ENCODE measurements around the gene NMT1.

The NMT1 gene

GRCh38 chr17:45149669-45150664, 88.8 kb downstream of the NMT1 start (continued):
- TF ChIP-seq, protein P1, sequence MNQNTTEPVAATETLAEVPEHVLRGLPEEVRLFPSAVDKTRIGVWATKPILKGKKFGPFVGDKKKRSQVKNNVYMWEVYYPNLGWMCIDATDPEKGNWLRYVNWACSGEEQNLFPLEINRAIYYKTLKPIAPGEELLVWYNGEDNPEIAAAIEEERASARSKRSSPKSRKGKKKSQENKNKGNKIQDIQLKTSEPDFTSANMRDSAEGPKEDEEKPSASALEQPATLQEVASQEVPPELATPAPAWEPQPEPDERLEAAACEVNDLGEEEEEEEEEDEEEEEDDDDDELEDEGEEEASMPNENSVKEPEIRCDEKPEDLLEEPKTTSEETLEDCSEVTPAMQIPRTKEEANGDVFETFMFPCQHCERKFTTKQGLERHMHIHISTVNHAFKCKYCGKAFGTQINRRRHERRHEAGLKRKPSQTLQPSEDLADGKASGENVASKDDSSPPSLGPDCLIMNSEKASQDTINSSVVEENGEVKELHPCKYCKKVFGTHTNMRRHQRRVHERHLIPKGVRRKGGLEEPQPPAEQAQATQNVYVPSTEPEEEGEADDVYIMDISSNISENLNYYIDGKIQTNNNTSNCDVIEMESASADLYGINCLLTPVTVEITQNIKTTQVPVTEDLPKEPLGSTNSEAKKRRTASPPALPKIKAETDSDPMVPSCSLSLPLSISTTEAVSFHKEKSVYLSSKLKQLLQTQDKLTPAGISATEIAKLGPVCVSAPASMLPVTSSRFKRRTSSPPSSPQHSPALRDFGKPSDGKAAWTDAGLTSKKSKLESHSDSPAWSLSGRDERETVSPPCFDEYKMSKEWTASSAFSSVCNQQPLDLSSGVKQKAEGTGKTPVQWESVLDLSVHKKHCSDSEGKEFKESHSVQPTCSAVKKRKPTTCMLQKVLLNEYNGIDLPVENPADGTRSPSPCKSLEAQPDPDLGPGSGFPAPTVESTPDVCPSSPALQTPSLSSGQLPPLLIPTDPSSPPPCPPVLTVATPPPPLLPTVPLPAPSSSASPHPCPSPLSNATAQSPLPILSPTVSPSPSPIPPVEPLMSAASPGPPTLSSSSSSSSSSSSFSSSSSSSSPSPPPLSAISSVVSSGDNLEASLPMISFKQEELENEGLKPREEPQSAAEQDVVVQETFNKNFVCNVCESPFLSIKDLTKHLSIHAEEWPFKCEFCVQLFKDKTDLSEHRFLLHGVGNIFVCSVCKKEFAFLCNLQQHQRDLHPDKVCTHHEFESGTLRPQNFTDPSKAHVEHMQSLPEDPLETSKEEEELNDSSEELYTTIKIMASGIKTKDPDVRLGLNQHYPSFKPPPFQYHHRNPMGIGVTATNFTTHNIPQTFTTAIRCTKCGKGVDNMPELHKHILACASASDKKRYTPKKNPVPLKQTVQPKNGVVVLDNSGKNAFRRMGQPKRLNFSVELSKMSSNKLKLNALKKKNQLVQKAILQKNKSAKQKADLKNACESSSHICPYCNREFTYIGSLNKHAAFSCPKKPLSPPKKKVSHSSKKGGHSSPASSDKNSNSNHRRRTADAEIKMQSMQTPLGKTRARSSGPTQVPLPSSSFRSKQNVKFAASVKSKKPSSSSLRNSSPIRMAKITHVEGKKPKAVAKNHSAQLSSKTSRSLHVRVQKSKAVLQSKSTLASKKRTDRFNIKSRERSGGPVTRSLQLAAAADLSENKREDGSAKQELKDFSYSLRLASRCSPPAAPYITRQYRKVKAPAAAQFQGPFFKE (tag by site-specific recombination; IDR thresholded peaks at IDR 0.05; ENCODE audit: borderline replicate concordance): no peak
- TF ChIP-seq ZNF501 (tag by site-specific recombination; IDR thresholded peaks at IDR 0.05) (peak; percentile 78), PRDM4 (tag by site-specific recombination; IDR thresholded peaks at IDR 0.05) (no peak; the same call in 1 of the 2 replicates), MEIS1 (CRISPR knock-in tag; IDR thresholded peaks at IDR 0.05; ENCODE audit: borderline replicate concordance) (peak; percentile 48; the same call in 1 of the 2 replicates), ZNF426 (tag by site-specific recombination; IDR thresholded peaks at IDR 0.05) (no peak), ZNF23 (tag by site-specific recombination; IDR thresholded peaks at IDR 0.05; ENCODE audit: borderline replicate concordance) (no peak), ZBTB10 (tag by site-specific recombination; IDR thresholded peaks at IDR 0.05) (peak; percentile 32; the same call in 1 of the 2 replicates), ZNF610 (tag by site-specific recombination; IDR thresholded peaks at IDR 0.05; ENCODE audit: borderline replicate concordance) (no peak), SP7 (tag by site-specific recombination; IDR thresholded peaks at IDR 0.05) (0 out of 2 replicates have a peak, but pooled peaks have one; percentile 8), ZFP41 (tag by site-specific recombination; IDR thresholded peaks at IDR 0.05; ENCODE audit: borderline replicate concordance) (no peak), ZNF529 (tag by site-specific recombination; IDR thresholded peaks at IDR 0.05; ENCODE audit: insufficient replicate concordance) (no peak), ZXDB (tag by site-specific recombination; IDR thresholded peaks at IDR 0.05) (peak; percentile 15; the same call in 1 of the 2 replicates), ZNF707 (tag by site-specific recombination; IDR thresholded peaks at IDR 0.05) (no peak), ZNF354C (tag by site-specific recombination; IDR thresholded peaks at IDR 0.05; ENCODE audit: borderline replicate concordance, low read depth) (no peak), ZNF777 (tag by site-specific recombination; IDR thresholded peaks at IDR 0.05; ENCODE audit: borderline replicate concordance) (0 out of 2 replicates have a peak, but pooled peaks have one; percentile 12)
- TF ChIP-seq, protein P2, sequence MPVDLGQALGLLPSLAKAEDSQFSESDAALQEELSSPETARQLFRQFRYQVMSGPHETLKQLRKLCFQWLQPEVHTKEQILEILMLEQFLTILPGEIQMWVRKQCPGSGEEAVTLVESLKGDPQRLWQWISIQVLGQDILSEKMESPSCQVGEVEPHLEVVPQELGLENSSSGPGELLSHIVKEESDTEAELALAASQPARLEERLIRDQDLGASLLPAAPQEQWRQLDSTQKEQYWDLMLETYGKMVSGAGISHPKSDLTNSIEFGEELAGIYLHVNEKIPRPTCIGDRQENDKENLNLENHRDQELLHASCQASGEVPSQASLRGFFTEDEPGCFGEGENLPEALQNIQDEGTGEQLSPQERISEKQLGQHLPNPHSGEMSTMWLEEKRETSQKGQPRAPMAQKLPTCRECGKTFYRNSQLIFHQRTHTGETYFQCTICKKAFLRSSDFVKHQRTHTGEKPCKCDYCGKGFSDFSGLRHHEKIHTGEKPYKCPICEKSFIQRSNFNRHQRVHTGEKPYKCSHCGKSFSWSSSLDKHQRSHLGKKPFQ (tag by site-specific recombination; IDR thresholded peaks at IDR 0.05): no peak
- TF ChIP-seq, protein P3, sequence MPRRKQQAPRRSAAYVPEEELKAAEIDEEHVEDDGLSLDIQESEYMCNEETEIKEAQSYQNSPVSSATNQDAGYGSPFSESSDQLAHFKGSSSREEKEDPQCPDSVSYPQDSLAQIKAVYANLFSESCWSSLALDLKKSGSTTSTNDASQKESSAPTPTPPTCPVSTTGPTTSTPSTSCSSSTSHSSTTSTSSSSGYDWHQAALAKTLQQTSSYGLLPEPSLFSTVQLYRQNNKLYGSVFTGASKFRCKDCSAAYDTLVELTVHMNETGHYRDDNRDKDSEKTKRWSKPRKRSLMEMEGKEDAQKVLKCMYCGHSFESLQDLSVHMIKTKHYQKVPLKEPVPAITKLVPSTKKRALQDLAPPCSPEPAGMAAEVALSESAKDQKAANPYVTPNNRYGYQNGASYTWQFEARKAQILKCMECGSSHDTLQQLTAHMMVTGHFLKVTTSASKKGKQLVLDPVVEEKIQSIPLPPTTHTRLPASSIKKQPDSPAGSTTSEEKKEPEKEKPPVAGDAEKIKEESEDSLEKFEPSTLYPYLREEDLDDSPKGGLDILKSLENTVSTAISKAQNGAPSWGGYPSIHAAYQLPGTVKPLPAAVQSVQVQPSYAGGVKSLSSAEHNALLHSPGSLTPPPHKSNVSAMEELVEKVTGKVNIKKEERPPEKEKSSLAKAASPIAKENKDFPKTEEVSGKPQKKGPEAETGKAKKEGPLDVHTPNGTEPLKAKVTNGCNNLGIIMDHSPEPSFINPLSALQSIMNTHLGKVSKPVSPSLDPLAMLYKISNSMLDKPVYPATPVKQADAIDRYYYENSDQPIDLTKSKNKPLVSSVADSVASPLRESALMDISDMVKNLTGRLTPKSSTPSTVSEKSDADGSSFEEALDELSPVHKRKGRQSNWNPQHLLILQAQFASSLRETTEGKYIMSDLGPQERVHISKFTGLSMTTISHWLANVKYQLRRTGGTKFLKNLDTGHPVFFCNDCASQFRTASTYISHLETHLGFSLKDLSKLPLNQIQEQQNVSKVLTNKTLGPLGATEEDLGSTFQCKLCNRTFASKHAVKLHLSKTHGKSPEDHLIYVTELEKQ (tag by site-specific recombination; IDR thresholded peaks at IDR 0.05; ENCODE audit: borderline replicate concordance): no peak
- TF ChIP-seq, protein P4, sequence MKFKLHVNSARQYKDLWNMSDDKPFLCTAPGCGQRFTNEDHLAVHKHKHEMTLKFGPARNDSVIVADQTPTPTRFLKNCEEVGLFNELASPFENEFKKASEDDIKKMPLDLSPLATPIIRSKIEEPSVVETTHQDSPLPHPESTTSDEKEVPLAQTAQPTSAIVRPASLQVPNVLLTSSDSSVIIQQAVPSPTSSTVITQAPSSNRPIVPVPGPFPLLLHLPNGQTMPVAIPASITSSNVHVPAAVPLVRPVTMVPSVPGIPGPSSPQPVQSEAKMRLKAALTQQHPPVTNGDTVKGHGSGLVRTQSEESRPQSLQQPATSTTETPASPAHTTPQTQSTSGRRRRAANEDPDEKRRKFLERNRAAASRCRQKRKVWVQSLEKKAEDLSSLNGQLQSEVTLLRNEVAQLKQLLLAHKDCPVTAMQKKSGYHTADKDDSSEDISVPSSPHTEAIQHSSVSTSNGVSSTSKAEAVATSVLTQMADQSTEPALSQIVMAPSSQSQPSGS (tag by site-specific recombination; IDR thresholded peaks at IDR 0.05; ENCODE audit: low read depth): peak; percentile 73; the same call in 1 of the 2 replicates

All from HEK293 (cell line).